HEK293T (cell line): ENCODE measurements around the gene TMEM44.

Source experiments
- CTBP1 ChIP-seq: fragments of 450-650 bp; IDR thresholded peaks from 2 replicates; pipeline ENCODE4 v1.6.1; 2016; ENCODE audit warnings: borderline replicate concordance
- ELF4 ChIP-seq: fragments of 450-650 bp; IDR thresholded peaks from 2 replicates; pipeline ENCODE4 v1.6.1; 2017; ENCODE audit warnings: antibody characterized with exemption
- FOXA1 ChIP-seq: fragments of 450-650 bp; IDR thresholded peaks from 2 replicates; pipeline ENCODE4 v1.6.1; 2016; ENCODE audit warnings: mild to moderate bottlenecking
- FOXK2 ChIP-seq: fragments of 450-650 bp; IDR thresholded peaks from 2 replicates; pipeline ENCODE4 v1.6.1; 2016; ENCODE audit warnings: mild to moderate bottlenecking
- FOXM1 ChIP-seq: fragments of 450-650 bp; IDR thresholded peaks from 2 replicates; pipeline ENCODE4 v1.6.1; 2017; ENCODE audit warnings: mild to moderate bottlenecking, borderline replicate concordance
- HDGF ChIP-seq: fragments of 450-650 bp; IDR thresholded peaks from 2 replicates; pipeline ENCODE4 v1.6.1; 2017; ENCODE audit warnings: antibody characterized with exemption, borderline replicate concordance
- SP1 ChIP-seq: fragments of 450-650 bp; IDR thresholded peaks from 2 replicates; pipeline ENCODE4 v1.6.1; 2017
- SUZ12 ChIP-seq: fragments of 450-650 bp; IDR thresholded peaks from 2 replicates; pipeline ENCODE4 v1.6.1; 2016; ENCODE audit warnings: mild to moderate bottlenecking
- TARDBP ChIP-seq: fragments of 450-650 bp; IDR thresholded peaks from 2 replicates; pipeline ENCODE4 v1.6.1; 2016
- TF ChIP-seq, protein P1 (sequence below): fragments of 450-650 bp; IDR thresholded peaks from 2 replicates; pipeline ENCODE4 v1.6.1; 2016

GRCh38 chr3:194604126-194604525, 29.1 kb downstream of the TMEM44 start:
- TF ChIP-seq SUZ12 (no peak), SP1 (no peak), FOXM1 (no peak), ELF4 (no peak), TARDBP (no peak), CTBP1 (no peak), HDGF (no peak), FOXK2 (no peak), FOXA1 (no peak)
- TF ChIP-seq, protein P1, sequence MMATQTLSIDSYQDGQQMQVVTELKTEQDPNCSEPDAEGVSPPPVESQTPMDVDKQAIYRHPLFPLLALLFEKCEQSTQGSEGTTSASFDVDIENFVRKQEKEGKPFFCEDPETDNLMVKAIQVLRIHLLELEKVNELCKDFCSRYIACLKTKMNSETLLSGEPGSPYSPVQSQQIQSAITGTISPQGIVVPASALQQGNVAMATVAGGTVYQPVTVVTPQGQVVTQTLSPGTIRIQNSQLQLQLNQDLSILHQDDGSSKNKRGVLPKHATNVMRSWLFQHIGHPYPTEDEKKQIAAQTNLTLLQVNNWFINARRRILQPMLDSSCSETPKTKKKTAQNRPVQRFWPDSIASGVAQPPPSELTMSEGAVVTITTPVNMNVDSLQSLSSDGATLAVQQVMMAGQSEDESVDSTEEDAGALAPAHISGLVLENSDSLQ: no peak
